ENCODE measurements around the gene CLC.

DNA sequence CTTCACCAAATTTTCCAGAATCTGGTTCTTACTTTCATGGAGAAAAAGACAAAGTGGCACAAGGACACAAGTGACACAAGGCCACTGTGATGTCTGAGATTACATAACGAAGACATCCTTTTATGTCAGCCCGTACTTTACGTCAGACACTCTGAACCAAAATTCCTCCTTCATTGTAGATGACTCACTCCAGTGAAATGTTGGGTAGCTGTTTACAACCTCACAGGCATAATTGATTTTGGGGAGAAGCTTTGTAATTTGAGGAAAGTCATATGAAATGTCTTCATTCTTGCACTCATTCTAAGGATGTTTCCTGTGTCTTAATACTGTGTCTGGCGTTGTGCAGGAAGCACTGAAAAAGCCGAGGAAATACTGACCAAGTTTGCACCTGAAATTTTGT lies 53.6 kb downstream of the CLC start:
- TF ChIP-seq POLR2A (IDR thresholded peaks at IDR 0.05; ENCODE audit: low read depth, low read length) = no peak
- no peak for TF ChIP-seq POU2F2 (IDR thresholded peaks at IDR 0.05; ENCODE audit: low read depth, low read length)
- no peak for TF ChIP-seq POLR2AphosphoS5 (IDR thresholded peaks at IDR 0.05; ENCODE audit: low read depth, low read length)
- no peak for TF ChIP-seq TAF1 (IDR thresholded peaks at IDR 0.05; ENCODE audit: low read depth, low read length)
- no peak for TF ChIP-seq SPI1 (IDR thresholded peaks at IDR 0.05; ENCODE audit: low read depth, low read length)
- no peak for TF ChIP-seq PAX5 (IDR thresholded peaks at IDR 0.05; ENCODE audit: insufficient read depth, low read length, severe bottlenecking)

All from GM12891 (cell line).